HepG2 (cell line): ENCODE measurements around the gene CDKN2A. TPM values are rescaled to one million over a fixed set of nuclear protein-coding genes. Genes with fewer than 3 reads are reported as not detected.

Source experiments
- ARID5B ChIP-seq: IDR thresholded peaks from 2 replicates; pipeline ENCODE4 v1.4.0; 2020; ENCODE audit warnings: mild to moderate bottlenecking, missing genetic modification reagents
- CEBPZ ChIP-seq: IDR thresholded peaks from 2 replicates; pipeline ENCODE4 v1.6.1; 2012; ENCODE audit warnings: low read length, improper control_type of control experiment
- FOXK1 ChIP-seq: sonication (generic); formaldehyde crosslinking; IDR thresholded peaks from 2 replicates; pipeline ENCODE4 v1.4.0; 2020; ENCODE audit warnings: low read depth, missing genetic modification reagents, borderline replicate concordance
- MIXL1 ChIP-seq: IDR thresholded peaks from 2 replicates; pipeline ENCODE4 v1.6.1; 2016
- NFKBIZ ChIP-seq: IDR thresholded peaks from 2 replicates; pipeline ENCODE4 v1.6.1; 2018; ENCODE audit warnings: missing genetic modification reagents, missing compliant biosample characterization
- YEATS4 ChIP-seq: sonication (generic); formaldehyde crosslinking; IDR thresholded peaks from 2 replicates; pipeline ENCODE4 v1.4.0; 2020; ENCODE audit warnings: missing genetic modification reagents, borderline replicate concordance
- ZFP90 ChIP-seq: sonication (generic); formaldehyde crosslinking; IDR thresholded peaks from 2 replicates; pipeline ENCODE4 v1.8.0; 2022; ENCODE audit warnings: missing genetic modification reagents, mild to moderate bottlenecking, inconsistent platforms, borderline replicate concordance
- ZFY ChIP-seq: sonication (generic); formaldehyde crosslinking; IDR thresholded peaks from 2 replicates; pipeline ENCODE4 v1.4.0; 2020; ENCODE audit warnings: missing genetic modification reagents
- ZNF253 ChIP-seq: sonication (generic); formaldehyde crosslinking; IDR thresholded peaks from 2 replicates; pipeline ENCODE4 v1.8.0; 2022; ENCODE audit warnings: mild to moderate bottlenecking, missing genetic modification reagents, borderline replicate concordance
- ZNF318 ChIP-seq: sonication (generic); formaldehyde crosslinking; IDR thresholded peaks from 2 replicates; pipeline ENCODE4 v1.4.0; 2020; ENCODE audit warnings: mild to moderate bottlenecking, missing genetic modification reagents
- ZNF337 ChIP-seq: sonication (generic); formaldehyde crosslinking; IDR thresholded peaks from 2 replicates; pipeline ENCODE4 v1.5.1; 2020; ENCODE audit warnings: missing genetic modification reagents, low read depth, mild to moderate bottlenecking, borderline replicate concordance
- ZNF530 ChIP-seq: sonication (generic); formaldehyde crosslinking; IDR thresholded peaks from 2 replicates; pipeline ENCODE4 v1.5.0; 2020; ENCODE audit warnings: low read depth, mild to moderate bottlenecking, missing genetic modification reagents
- polyA plus RNA-seq, 8 experiments: library from polyadenylated mRNA; depleted of rRNA in 3 of 8; stranded (reverse) in 7 of 8; unstranded in 1 of 8; fragments of >200 nt; fragmentation: Illumina TruSeq in 4 of 8; extraction: Trizol in 4 of 8; gene quantifications; 2 replicates each; pipeline versions ENCODE4 v1.2.1 to v1.2.3, GENCODE V29; 2011 to 2016; ENCODE audit warnings: low read depth in 4 of 8, missing spikeins in 1 of 8, mixed read lengths in 1 of 8; ENCODE audit not compliant: insufficient read depth in 1 of 8
- total RNA-seq, 5 experiments: library from RNA; depleted of rRNA; stranded (reverse); fragments of >200 nt; fragmentation: Illumina TruSeq; extraction: Trizol; gene quantifications; 2 replicates each; pipeline ENCODE4 v1.2.3, GENCODE V29; 2016; ENCODE audit warnings: low read depth in 1 of 5

The CDKN2A gene
- total and polyA plus RNA-seq, 2 of the 13 experiments (the other 11 are each of a cell fraction or from before 2014, with no cell fraction given), result 4.2 to 4.8 TPM

GRCh38 chr9:22008717-22009505 is 14.7 kb upstream of the CDKN2A start, which contains the start of gene CDKN2B (continued):
- TF ChIP-seq ZFP90 (CRISPR knock-in tag) (no peak; the same call in 1 of the 2 replicates), FOXK1 (CRISPR knock-in tag) (0 out of 2 replicates have a peak, but pooled peaks have one; percentile 27), NFKBIZ (CRISPR knock-in tag) (no peak), ZNF318 (0 out of 2 replicates have a peak, but pooled peaks have one; percentile 49), ZNF253 (CRISPR knock-in tag) (no peak), ZNF530 (no peak), MIXL1 (CRISPR knock-in tag) (0 out of 2 replicates have a peak, but pooled peaks have one; percentile 16), ZFY (CRISPR knock-in tag) (peak; percentile 61; the same call in 1 of the 2 replicates), YEATS4 (CRISPR knock-in tag) (peak; percentile 79), ZNF337 (CRISPR knock-in tag) (0 out of 2 replicates have a peak, but pooled peaks have one; percentile 32), CEBPZ (no peak), ARID5B (CRISPR knock-in tag) (peak; percentile 57; the same call in 1 of the 2 replicates)
